Thyroid gland (tissue), 4 donors: Measurements from ENCODE around the gene SIRPA.

Experiments
- CTCF ChIP-seq, 6 experiments: fragments of 200-600 bp in 3 of 6; fragments of 450-650 bp in 3 of 6; sonication (generic) in 3 of 6; IDR thresholded peaks; one replicate each; pipeline ENCODE4 v1.5.1; 2016 to 2019; ENCODE audit warnings: antibody characterized with exemption in 6 of 6, mild to moderate bottlenecking in 2 of 6, inconsistent platforms in 1 of 6, moderate library complexity in 1 of 6
- POLR2A ChIP-seq, 2 donors: fragments of 450-650 bp; IDR thresholded peaks; one replicate each; pipeline ENCODE4 v1.6.1; 2017; ENCODE audit warnings: antibody characterized with exemption in 2 of 2, mild to moderate bottlenecking in 2 of 2, moderate library complexity in 1 of 2

- TF ChIP-seq CTCF (IDR thresholded peaks at IDR 0.05) (no peak), POLR2A (IDR thresholded peaks at IDR 0.05) (no peak)
Observed at GRCh38 chr20:1945134-1945618, 50.0 kb downstream of the SIRPA start.
